22Rv1 (cell line): ENCODE measurements around the gene PLXNC1.

Experiments used
- H3K27ac ChIP-seq: fragments of 450-650 bp; 2 replicates; pipeline ENCODE4 v1.5.1; 2017
- ZFX ChIP-seq: fragments of 450-650 bp; IDR thresholded peaks from 2 replicates; pipeline ENCODE4 v1.6.1; 2017; ENCODE audit warnings: antibody characterized with exemption, borderline replicate concordance
- TF ChIP-seq, protein P1 (sequence below): fragments of 450-650 bp; IDR thresholded peaks from 2 replicates; pipeline ENCODE4 v1.5.1; 2017; ENCODE audit warnings: mild to moderate bottlenecking

Gene PLXNC1

DNA sequence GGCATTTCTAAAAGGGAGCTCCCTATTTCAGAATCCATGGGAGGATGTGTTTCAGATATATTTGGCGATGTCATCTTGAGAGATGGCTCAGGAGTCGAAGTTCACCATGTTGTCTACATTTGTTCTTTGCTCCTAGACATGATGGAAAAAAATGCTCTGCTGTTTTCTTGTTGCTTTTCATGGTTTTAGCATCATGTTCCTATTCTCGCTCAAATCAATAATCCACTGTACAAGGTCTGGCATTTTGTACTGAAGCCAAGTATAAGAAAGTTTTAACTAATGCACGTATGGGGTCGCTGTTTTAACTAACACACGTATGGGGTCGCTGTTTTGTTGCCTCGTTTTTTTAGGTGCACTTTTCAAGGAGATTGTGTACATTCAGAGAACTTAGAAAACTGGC is 60.9 kb downstream of the PLXNC1 start:
- no peak overlapping the region for H3K27ac ChIP-seq
- no peak for TF ChIP-seq ZFX
- TF ChIP-seq, protein P1, sequence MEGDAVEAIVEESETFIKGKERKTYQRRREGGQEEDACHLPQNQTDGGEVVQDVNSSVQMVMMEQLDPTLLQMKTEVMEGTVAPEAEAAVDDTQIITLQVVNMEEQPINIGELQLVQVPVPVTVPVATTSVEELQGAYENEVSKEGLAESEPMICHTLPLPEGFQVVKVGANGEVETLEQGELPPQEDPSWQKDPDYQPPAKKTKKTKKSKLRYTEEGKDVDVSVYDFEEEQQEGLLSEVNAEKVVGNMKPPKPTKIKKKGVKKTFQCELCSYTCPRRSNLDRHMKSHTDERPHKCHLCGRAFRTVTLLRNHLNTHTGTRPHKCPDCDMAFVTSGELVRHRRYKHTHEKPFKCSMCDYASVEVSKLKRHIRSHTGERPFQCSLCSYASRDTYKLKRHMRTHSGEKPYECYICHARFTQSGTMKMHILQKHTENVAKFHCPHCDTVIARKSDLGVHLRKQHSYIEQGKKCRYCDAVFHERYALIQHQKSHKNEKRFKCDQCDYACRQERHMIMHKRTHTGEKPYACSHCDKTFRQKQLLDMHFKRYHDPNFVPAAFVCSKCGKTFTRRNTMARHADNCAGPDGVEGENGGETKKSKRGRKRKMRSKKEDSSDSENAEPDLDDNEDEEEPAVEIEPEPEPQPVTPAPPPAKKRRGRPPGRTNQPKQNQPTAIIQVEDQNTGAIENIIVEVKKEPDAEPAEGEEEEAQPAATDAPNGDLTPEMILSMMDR: no peak

DNA sequence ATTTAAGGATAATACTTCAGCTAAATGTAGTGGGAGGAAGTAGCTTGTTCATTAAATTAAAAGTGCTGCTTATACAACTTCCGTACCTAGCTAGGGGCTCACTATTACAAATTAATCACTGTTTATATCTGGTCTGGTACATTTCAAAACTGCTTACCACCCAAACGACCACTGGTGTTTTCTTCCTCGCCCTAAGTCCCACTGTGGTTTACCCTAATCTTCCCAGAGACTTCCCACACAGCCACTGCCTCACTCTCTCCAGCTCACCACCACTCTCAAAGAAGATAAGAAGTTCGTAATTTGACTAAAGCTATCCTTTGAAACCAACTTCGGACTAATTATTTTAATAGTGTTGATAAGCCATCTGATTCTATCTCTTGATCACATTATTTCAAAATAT is 62.6 kb downstream of the PLXNC1 start:
- no peak overlapping the region for H3K27ac ChIP-seq
- no peak for TF ChIP-seq ZFX
- TF ChIP-seq, protein P1: no peak

GRCh38 chr12:94218233-94218632 is 69.9 kb downstream of the PLXNC1 start:
- no peak for TF ChIP-seq ZFX
- TF ChIP-seq, protein P1: no peak
- no peak overlapping the region for H3K27ac ChIP-seq

- no peak for TF ChIP-seq ZFX
Measured at GRCh38 chr12:94219622-94220302, 71.4 kb downstream of the PLXNC1 start.

DNA sequence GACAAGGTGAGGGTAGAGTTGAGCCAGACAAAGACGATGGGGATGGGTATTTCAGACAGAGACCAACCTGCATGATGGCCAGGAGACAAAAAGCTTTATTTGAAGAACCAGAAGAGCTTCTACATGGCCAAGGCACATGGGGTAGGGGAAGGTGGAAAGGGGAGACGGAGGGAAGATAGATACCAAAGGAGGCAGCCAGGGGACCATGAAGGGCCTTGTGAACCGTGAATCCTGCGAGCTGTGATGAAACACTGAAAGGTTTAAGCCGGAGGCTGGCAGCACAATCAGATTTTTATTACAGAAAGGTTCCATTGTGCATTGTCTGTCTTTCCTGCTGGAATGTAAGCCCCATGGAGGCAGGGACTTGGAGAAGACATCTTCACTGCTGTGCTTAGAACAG is 72.4 kb downstream of the PLXNC1 start:
- TF ChIP-seq ZFX: no peak
- TF ChIP-seq, protein P1: no peak
- no peak overlapping the region for H3K27ac ChIP-seq

More at GRCh38 chr12:94219622-94220302, 71.4 kb downstream of the PLXNC1 start:
- no peak overlapping the region for H3K27ac ChIP-seq

DNA sequence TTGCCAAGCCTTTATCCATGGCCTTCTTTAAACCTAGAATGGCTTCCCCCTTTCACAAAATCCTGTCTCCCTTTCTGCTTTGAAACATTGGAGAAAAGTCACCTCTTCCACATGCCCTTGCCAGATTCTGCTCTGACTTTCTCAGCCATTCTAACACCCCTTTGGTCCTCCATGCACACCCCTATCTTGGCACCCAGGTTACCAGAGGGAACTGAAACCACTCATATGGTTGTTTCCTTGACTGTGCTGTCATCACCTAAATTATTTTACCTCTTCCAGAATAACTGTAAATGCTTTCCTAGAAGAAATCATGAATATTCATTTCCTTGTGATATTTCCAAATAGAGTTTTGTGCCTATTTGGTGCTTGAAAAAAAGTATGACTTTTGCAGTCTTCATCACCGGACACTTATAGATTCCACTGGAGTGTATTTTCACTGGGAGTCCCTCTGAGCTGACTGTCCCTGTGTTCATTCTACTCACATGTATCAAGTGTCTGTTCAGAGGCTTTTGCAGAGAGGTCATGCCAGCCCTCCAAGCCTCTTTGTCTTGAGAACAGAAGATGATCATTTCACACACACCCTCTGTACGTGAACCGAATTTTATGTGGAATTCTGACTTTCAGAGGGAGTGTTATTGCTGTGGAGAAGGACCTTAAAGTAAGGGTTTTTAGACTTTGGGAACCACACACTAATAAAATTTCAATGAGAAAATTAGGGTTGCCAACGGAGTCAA is 74.1 kb downstream of the PLXNC1 start:
- TF ChIP-seq, protein P1: no peak
- no peak for TF ChIP-seq ZFX
- no peak overlapping the region for H3K27ac ChIP-seq

DNA sequence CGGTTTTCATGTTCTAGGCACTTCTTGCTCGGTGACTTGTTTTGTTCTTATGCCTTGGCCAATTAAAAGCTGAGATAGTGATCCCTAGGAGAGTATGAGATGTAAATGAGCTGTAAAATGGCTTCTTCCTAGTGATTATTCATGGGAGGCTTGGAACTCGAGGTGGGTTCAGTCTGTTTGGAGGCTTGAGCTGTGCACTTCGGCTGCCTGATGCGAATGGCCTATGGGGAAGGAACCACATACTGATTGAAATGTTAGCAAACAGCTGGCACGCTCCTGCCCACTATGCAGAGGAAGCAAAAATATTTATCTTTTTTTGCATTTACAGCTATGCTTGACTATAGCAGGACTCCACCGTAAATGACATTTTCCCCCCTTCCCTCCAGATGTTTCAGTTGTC is 75.5 kb downstream of the PLXNC1 start:
- H3K27ac ChIP-seq: no peak overlapping the region
- TF ChIP-seq, protein P1: no peak
- no peak for TF ChIP-seq ZFX
